NOMO-1 treated with DMSO at 0.1 percent for 48 hours (cell line): ENCODE data around the gene MEP1A.
"Not testable (repeated sequence)": the region's sequence is repeated elsewhere in the genome, so short reads cannot be mapped to it uniquely, and the experiment has no call there.

Experiments
- DNase-seq: peaks from one replicate; lab custom pipeline; 2025; ENCODE audit not compliant: unreplicated experiment; lab: John Stamatoyannopoulos, UW

MEP1A gene

GRCh38 chr6:46828939-46829338 lies 35.8 kb downstream of the MEP1A start:
- DNase-seq, result peak; percentile 57

GRCh38 chr6:46832816-46833215 lies 39.6 kb downstream of the MEP1A start:
- DNase-seq, result no peak

GRCh38 chr6:46834257-46834916 lies 41.2 kb downstream of the MEP1A start:
- not testable (repeated sequence) for DNase-seq

- not testable (repeated sequence) for DNase-seq
Measured at GRCh38 chr6:46834991-46835390, 41.8 kb downstream of the MEP1A start.

- no peak for DNase-seq
Measured at GRCh38 chr6:46838033-46838432, 44.8 kb downstream of the MEP1A start.

- DNase-seq, result not testable (repeated sequence)
Measured at GRCh38 chr6:46842252-46842846, 49.2 kb downstream of the MEP1A start.

- no peak for DNase-seq
Measured at GRCh38 chr6:46845126-46845525, 51.9 kb downstream of the MEP1A start.

GRCh38 chr6:46848684-46849360 lies 55.6 kb downstream of the MEP1A start:
- DNase-seq, result peak; percentile 72

- no peak for DNase-seq
Measured at GRCh38 chr6:46849361-46849690, 56.1 kb downstream of the MEP1A start.

GRCh38 chr6:46850792-46851191 lies 57.6 kb downstream of the MEP1A start:
- DNase-seq, result no peak

- not testable (repeated sequence) for DNase-seq
Measured at GRCh38 chr6:46851576-46851975, 58.4 kb downstream of the MEP1A start.

GRCh38 chr6:46855966-46856365 lies 62.8 kb downstream of the MEP1A start:
- peak; percentile 14 for DNase-seq

GRCh38 chr6:46862381-46862780 lies 69.2 kb downstream of the MEP1A start:
- DNase-seq, result no peak

GRCh38 chr6:46863791-46864190 lies 70.6 kb downstream of the MEP1A start:
- no peak for DNase-seq

- no peak for DNase-seq
Measured at GRCh38 chr6:46865221-46865620, 72.0 kb downstream of the MEP1A start.

- DNase-seq, result no peak
Measured at GRCh38 chr6:46867411-46867810, 74.2 kb downstream of the MEP1A start.

- DNase-seq, result no peak
Measured at GRCh38 chr6:46876126-46876525, 82.9 kb downstream of the MEP1A start.

GRCh38 chr6:46879003-46879402 lies 85.8 kb downstream of the MEP1A start:
- no peak for DNase-seq

GRCh38 chr6:46882645-46883044 lies 89.5 kb downstream of the MEP1A start:
- DNase-seq, result no peak

GRCh38 chr6:46888031-46888430 lies 94.8 kb downstream of the MEP1A start:
- DNase-seq, result no peak

- DNase-seq, result no peak
Measured at GRCh38 chr6:46888578-46888977, 95.4 kb downstream of the MEP1A start.
